ENCODE data around the gene SYS1. TPM values are rescaled to one million over a fixed set of nuclear protein-coding genes. Genes with fewer than 3 reads are reported as not detected.

SYS1 gene
- total RNA-seq, 1 donor from 2014 or later: 25.2 TPM

DNA sequence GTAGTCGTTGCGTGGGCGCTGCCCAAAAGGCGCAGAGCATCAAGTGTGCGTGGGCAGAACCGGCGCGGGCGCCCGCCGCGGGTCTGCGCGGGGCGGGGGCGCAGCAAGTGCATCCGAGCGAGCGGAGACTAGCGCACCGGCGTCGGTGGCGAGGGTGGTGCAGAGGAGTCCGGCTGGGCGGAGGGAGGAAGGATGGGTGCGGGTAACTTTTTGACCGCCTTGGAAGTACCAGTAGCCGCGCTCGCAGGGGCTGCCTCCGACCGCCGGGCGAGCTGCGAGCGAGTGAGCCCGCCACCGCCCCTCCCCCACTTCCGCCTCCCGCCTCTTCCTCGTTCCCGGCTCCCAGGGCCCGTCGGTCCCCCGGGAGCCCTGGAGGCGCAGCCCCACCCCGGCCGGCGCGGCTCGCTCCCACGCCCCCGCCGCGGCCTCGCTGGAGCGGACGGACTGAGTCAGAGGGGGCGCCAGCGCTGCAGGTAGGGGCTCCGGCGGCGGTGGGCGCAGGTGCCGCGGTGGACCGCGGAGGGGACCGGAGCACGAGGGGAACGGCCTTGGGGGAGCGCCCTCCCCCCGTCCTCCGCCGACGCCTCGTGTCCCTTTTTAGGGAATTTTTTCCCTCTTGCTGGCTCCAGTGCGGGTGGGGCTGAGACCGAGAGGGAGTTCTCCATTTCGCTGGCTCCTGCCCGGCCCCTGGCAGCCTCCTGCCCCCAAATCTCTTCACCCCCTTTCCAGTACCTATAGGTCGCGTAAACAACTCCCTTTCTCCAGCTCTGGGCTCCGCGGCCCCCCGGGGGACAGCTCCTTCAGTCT, 43.5 kb downstream of the SYS1 start:
- peaks cover 1% of the 10 kb centered on the region for H3K9me3 Mint-ChIP-seq (ENCODE audit: unreplicated experiment)
- peaks cover 16% of the 10 kb centered on the region for H3K4me1 ChIP-seq (ENCODE audit: insufficient read depth, low read length)
- peaks cover 6% of the 10 kb centered on the region for H4K20me1 ChIP-seq (ENCODE audit: insufficient read depth, low read length)
- peak; percentile 37 for TF ChIP-seq EZH2 (IDR thresholded peaks at IDR 0.05; ENCODE audit: insufficient read depth, low read length)
- TF ChIP-seq, protein P1, sequence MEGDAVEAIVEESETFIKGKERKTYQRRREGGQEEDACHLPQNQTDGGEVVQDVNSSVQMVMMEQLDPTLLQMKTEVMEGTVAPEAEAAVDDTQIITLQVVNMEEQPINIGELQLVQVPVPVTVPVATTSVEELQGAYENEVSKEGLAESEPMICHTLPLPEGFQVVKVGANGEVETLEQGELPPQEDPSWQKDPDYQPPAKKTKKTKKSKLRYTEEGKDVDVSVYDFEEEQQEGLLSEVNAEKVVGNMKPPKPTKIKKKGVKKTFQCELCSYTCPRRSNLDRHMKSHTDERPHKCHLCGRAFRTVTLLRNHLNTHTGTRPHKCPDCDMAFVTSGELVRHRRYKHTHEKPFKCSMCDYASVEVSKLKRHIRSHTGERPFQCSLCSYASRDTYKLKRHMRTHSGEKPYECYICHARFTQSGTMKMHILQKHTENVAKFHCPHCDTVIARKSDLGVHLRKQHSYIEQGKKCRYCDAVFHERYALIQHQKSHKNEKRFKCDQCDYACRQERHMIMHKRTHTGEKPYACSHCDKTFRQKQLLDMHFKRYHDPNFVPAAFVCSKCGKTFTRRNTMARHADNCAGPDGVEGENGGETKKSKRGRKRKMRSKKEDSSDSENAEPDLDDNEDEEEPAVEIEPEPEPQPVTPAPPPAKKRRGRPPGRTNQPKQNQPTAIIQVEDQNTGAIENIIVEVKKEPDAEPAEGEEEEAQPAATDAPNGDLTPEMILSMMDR (IDR thresholded peaks at IDR 0.05; ENCODE audit: insufficient read depth, low read depth, low read length): no peak
- H3K27me3 ChIP-seq (ENCODE audit: insufficient read depth, low read length): peaks cover 3% of the 10 kb centered on the region
- H3K36me3 Mint-ChIP-seq (ENCODE audit: low read depth, unreplicated experiment): peaks cover 9% of the 10 kb centered on the region
- no peaks in the 10 kb centered on the region for H3K4me1 Mint-ChIP-seq (ENCODE audit: low read depth, unreplicated experiment)
- no peaks in the 10 kb centered on the region for H3K79me2 ChIP-seq (ENCODE audit: insufficient read depth, low read length)
- H3K4me3 Mint-ChIP-seq (ENCODE audit: unreplicated experiment): peak overlapping the region; percentile 85
- FAIRE-seq (no peak), DNase-seq (ENCODE audit: low read depth) (peak; percentile 2)
- peak overlapping the region; percentile 78 for H2AFZ ChIP-seq (ENCODE audit: low read depth, low read length)
- peak overlapping the region; percentile 81 for H3K9ac ChIP-seq (ENCODE audit: low read length)
- peak overlapping the region; percentile 63 for H3K4me3 ChIP-seq (ENCODE audit: insufficient read depth, low read depth, low read length)
- H3K27me3 Mint-ChIP-seq (ENCODE audit: low read depth, unreplicated experiment): peaks cover 8% of the 10 kb centered on the region
- H3K4me2 ChIP-seq (ENCODE audit: low read length): peak overlapping the region; percentile 92
- no peaks in the 10 kb centered on the region for H3K36me3 ChIP-seq (ENCODE audit: insufficient read depth, low read length)
- H3K27ac Mint-ChIP-seq (ENCODE audit: unreplicated experiment): no peak overlapping the region
- no peak overlapping the region for H3K27ac ChIP-seq (ENCODE audit: low read depth, low read length)
- H3K9me3 ChIP-seq (ENCODE audit: insufficient read depth, low read depth, low read length): no peaks in the 10 kb centered on the region

DNA sequence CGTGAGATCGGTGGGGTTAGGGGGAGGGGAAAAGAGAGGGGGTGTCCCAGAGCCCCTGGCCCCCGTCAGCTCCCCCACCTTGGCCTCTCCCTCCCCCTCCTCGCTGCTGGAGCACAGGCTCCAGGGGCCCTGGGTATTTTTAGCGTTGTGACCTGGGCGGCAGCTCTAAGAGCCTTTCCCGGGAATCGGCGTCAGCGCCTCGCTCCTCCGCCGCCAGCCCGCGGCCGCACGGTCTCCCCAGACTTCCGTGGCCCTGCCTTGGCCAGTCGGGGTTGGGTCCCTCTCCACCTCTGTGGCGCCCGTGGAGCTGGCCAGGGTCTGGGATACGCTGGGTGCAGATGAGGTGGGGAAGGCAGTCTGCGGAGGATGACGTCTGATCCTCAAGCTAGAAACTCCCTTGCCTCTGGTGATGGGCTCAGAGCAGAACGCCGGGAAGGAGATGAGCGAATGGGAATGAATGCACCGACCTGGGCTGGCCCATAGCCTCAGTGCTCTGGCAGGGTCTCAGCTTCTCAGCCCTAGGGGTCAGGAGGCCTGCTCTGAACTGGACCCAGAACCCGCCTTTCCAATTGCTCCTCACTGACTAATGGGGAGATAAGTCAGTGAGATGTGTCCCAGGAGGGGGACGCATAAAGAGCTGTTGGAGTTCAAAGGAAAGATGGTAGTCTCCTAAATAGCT, 44.2 kb downstream of the SYS1 start:
- Histone ChIP-seq H3K36me3 (ENCODE audit: insufficient read depth, low read length) (no peaks in the 10 kb centered on the region), H3K4me1 (ENCODE audit: insufficient read depth, low read length) (peaks cover 16% of the 10 kb centered on the region), H3K9me3 (ENCODE audit: insufficient read depth, low read depth, low read length) (no peaks in the 10 kb centered on the region), H4K20me1 (ENCODE audit: insufficient read depth, low read length) (peaks cover 6% of the 10 kb centered on the region), H3K9ac (ENCODE audit: low read length) (peak overlapping the region; percentile 81), H3K4me2 (ENCODE audit: low read length) (peak overlapping the region; percentile 92), H3K27me3 (ENCODE audit: insufficient read depth, low read length) (peaks cover 3% of the 10 kb centered on the region), H3K4me3 (ENCODE audit: insufficient read depth, low read depth, low read length) (peak overlapping the region; percentile 63), H2AFZ (ENCODE audit: low read depth, low read length) (peak overlapping the region; percentile 78), H3K27ac (ENCODE audit: low read depth, low read length) (no peak overlapping the region), H3K79me2 (ENCODE audit: insufficient read depth, low read length) (no peaks in the 10 kb centered on the region)
- H3K36me3 Mint-ChIP-seq (ENCODE audit: low read depth, unreplicated experiment): peaks cover 4% of the 10 kb centered on the region
- peak overlapping the region; percentile 85 for H3K4me3 Mint-ChIP-seq (ENCODE audit: unreplicated experiment)
- H3K27ac Mint-ChIP-seq (ENCODE audit: unreplicated experiment): peak overlapping the region; percentile 13
- FAIRE-seq (no peak), DNase-seq (ENCODE audit: low read depth) (peak; percentile 21)
- TF ChIP-seq, protein P1 (IDR thresholded peaks at IDR 0.05; ENCODE audit: insufficient read depth, low read depth, low read length): no peak
- no peak for TF ChIP-seq EZH2 (IDR thresholded peaks at IDR 0.05; ENCODE audit: insufficient read depth, low read length)
- no peaks in the 10 kb centered on the region for H3K4me1 Mint-ChIP-seq (ENCODE audit: low read depth, unreplicated experiment)
- peaks cover 8% of the 10 kb centered on the region for H3K27me3 Mint-ChIP-seq (ENCODE audit: low read depth, unreplicated experiment)
- no peaks in the 10 kb centered on the region for H3K9me3 Mint-ChIP-seq (ENCODE audit: unreplicated experiment)
